IMR-90 (cell line): ENCODE results near the gene IFT20. TPM values are rescaled to one million over a fixed set of nuclear protein-coding genes. Genes with fewer than 3 reads are reported as not detected.

Experiments
- ATAC-seq: fragments of 200-7000 bp; cut with Tn5 transposase; 2 replicates; pipeline ENCODE4 v1.9.1; 2020; ENCODE audit warnings: low read depth, mild to moderate bottlenecking, moderate library complexity
- BruUV-seq: library from RNA; stranded (reverse); fragments of 400-500 nt; replicated peaks from 2 replicates; lab custom pipeline; 2021; lab: Mats Ljungman, UMichigan
- CTCF ChIA-PET: fragments of 300-600 bp; formaldehyde crosslinking; extraction: SDS; loops from one replicate; lab custom pipeline; 2021; ENCODE audit warnings: antibody characterized with exemption; lab: Yijun Ruan, JAX
- POLR2A ChIA-PET: fragments of 300-600 bp; sonication (Branson Sonifier 250); formaldehyde crosslinking; loops from one replicate; lab custom pipeline; 2022; ENCODE audit warnings: antibody characterized with exemption; ENCODE audit not compliant: unreplicated experiment; lab: Charles Lee
- DNase-seq: peaks from one replicate; pipeline ENCODE4 v3.0.0; 2013
- H2AFZ ChIP-seq: replicated peaks from 2 replicates; pipeline ENCODE3; 2013; ENCODE audit warnings: low read length, mild to moderate bottlenecking; ENCODE audit not compliant: poor library complexity
- H2AK5ac ChIP-seq: 2 replicates; pipeline ENCODE4 v1.6.1; 2013; ENCODE audit warnings: low read depth, low read length, inconsistent platforms
- H2AK9ac ChIP-seq: replicated peaks from 2 replicates; pipeline ENCODE3; 2013; ENCODE audit warnings: mild to moderate bottlenecking, low read depth, low read length, moderate library complexity; ENCODE audit not compliant: poor library complexity
- H2BK120ac ChIP-seq: 2 replicates; pipeline ENCODE4 v1.6.1; 2013; ENCODE audit warnings: low read depth, low read length, inconsistent platforms
- H2BK15ac ChIP-seq: 3 replicates; pipeline ENCODE4 v1.6.1; 2013; ENCODE audit warnings: low read depth, low read length, inconsistent platforms
- H2BK20ac ChIP-seq: 2 replicates; pipeline ENCODE4 v1.6.1; 2013; ENCODE audit warnings: low read depth, mild to moderate bottlenecking, inconsistent platforms, low read length, moderate library complexity
- H2BK5ac ChIP-seq: 2 replicates; pipeline ENCODE4 v1.6.1; 2013; ENCODE audit warnings: mild to moderate bottlenecking, low read depth, low read length, inconsistent platforms; ENCODE audit not compliant: poor library complexity, severe bottlenecking
- H3K14ac ChIP-seq: replicated peaks from 2 replicates; pipeline ENCODE4 v1.6.1; 2013; ENCODE audit warnings: low read depth, low read length, inconsistent platforms
- H3K18ac ChIP-seq: 2 replicates; pipeline ENCODE4 v1.6.1; 2013; ENCODE audit warnings: low read depth, low read length, control low read depth
- H3K23ac ChIP-seq: 2 replicates; pipeline ENCODE4 v1.6.1; 2013; ENCODE audit warnings: low read depth, low read length, inconsistent platforms
- H3K27ac ChIP-seq: 2 replicates; pipeline ENCODE4 v1.5.1; 2013; ENCODE audit warnings: mild to moderate bottlenecking, control low read depth, low read length; ENCODE audit not compliant: insufficient read depth
- H3K27me3 ChIP-seq: 2 replicates; pipeline ENCODE4 v1.6.1; 2013; ENCODE audit warnings: low read length; ENCODE audit not compliant: control insufficient read depth, insufficient read depth
- H3K36me3 ChIP-seq: 2 replicates; pipeline ENCODE4 v1.6.1; 2013; ENCODE audit warnings: low read length, mixed read lengths; ENCODE audit not compliant: control insufficient read depth, insufficient read depth
- H3K4ac ChIP-seq: 2 replicates; pipeline ENCODE4 v1.6.1; 2013; ENCODE audit warnings: low read depth, low read length, inconsistent platforms
- H3K4me1 ChIP-seq: 2 replicates; pipeline ENCODE4 v1.6.1; 2013; ENCODE audit warnings: low read length, mixed read lengths; ENCODE audit not compliant: control insufficient read depth, insufficient read depth
- H3K4me2 ChIP-seq: 2 replicates; pipeline ENCODE4 v1.6.1; 2013; ENCODE audit warnings: low read depth, mild to moderate bottlenecking, control low read depth, low read length, moderate library complexity
- H3K4me3 ChIP-seq: 2 replicates; pipeline ENCODE4 v1.5.1; 2013; ENCODE audit warnings: low read depth, mild to moderate bottlenecking, control low read depth, low read length, moderate library complexity; ENCODE audit not compliant: insufficient read depth
- H3K56ac ChIP-seq: 2 replicates; pipeline ENCODE4 v1.6.1; 2013; ENCODE audit warnings: low read length, inconsistent platforms; ENCODE audit not compliant: insufficient read depth; ENCODE audit errors: extremely low read depth
- H3K79me1 ChIP-seq, 2 experiments: 2 replicates each; pipeline ENCODE4 v1.6.1; 2013; ENCODE audit warnings: low read length in 2 of 2, inconsistent platforms in 1 of 2, low read depth in 1 of 2
- H3K9ac ChIP-seq: 2 replicates; pipeline ENCODE4 v1.6.1; 2013; ENCODE audit warnings: low read depth, low read length, control low read depth
- H3K9me1 ChIP-seq: 2 replicates; pipeline ENCODE4 v1.6.1; 2013; ENCODE audit warnings: low read length, inconsistent platforms; ENCODE audit not compliant: insufficient read depth
- H3K9me3 ChIP-seq: 2 replicates; pipeline ENCODE4 v1.6.1; 2013; ENCODE audit warnings: low read length; ENCODE audit not compliant: control insufficient read depth, insufficient read depth
- H4K20me1 ChIP-seq: 2 replicates; pipeline ENCODE4 v1.6.1; 2013; ENCODE audit warnings: low read length, inconsistent platforms; ENCODE audit not compliant: insufficient read depth
- H4K5ac ChIP-seq: 2 replicates; pipeline ENCODE4 v1.6.1; 2013; ENCODE audit warnings: mild to moderate bottlenecking, low read depth, low read length, control low read depth
- H4K8ac ChIP-seq, 2 experiments: 2 replicates each; pipeline ENCODE4 v1.6.1; 2013; ENCODE audit warnings: low read depth in 2 of 2, low read length in 2 of 2, control low read depth in 1 of 2, inconsistent platforms in 1 of 2
- H4K91ac ChIP-seq: 2 replicates; pipeline ENCODE4 v1.6.1; 2013; ENCODE audit warnings: low read depth, low read length, inconsistent platforms; ENCODE audit not compliant: insufficient read depth
- CEBPB ChIP-seq: IDR thresholded peaks from 2 replicates; pipeline ENCODE4 v1.6.1; 2012; ENCODE audit warnings: low read depth, low read length, improper control_type of control experiment
- CHD1 ChIP-seq: IDR thresholded peaks from 2 replicates; pipeline ENCODE4 v1.6.1; 2012; ENCODE audit warnings: low read depth, low read length, improper control_type of control experiment
- CTCF ChIP-seq: conservative IDR thresholded peaks from 2 replicates; pipeline ENCODE4 v1.5.1; 2012; ENCODE audit warnings: mild to moderate bottlenecking, low read depth, low read length, improper control_type of control experiment
- ELK1 ChIP-seq: fragments of 150-350 bp; IDR thresholded peaks from 2 replicates; pipeline ENCODE4 v1.6.1; 2016; ENCODE audit warnings: low read depth, mild to moderate bottlenecking, low read length, moderate library complexity, borderline replicate concordance
- FOS ChIP-seq: fragments of 150-350 bp; IDR thresholded peaks from 2 replicates; pipeline ENCODE4 v1.6.1; 2016; ENCODE audit warnings: low read depth, low read length
- MAFK ChIP-seq: IDR thresholded peaks from 2 replicates; pipeline ENCODE4 v1.6.1; 2012; ENCODE audit warnings: low read depth, low read length, improper control_type of control experiment
- MAZ ChIP-seq: IDR thresholded peaks from 2 replicates; pipeline ENCODE4 v1.6.1; 2012; ENCODE audit warnings: low read depth, mild to moderate bottlenecking, low read length, improper control_type of control experiment, moderate library complexity, borderline replicate concordance
- MXI1 ChIP-seq: IDR thresholded peaks from 2 replicates; pipeline ENCODE4 v1.6.1; 2012; ENCODE audit warnings: low read depth, mild to moderate bottlenecking, low read length, moderate library complexity, borderline replicate concordance
- NFE2L2 ChIP-seq: fragments of 150-350 bp; IDR thresholded peaks from 2 replicates; pipeline ENCODE4 v1.6.1; 2016; ENCODE audit warnings: low read depth, mild to moderate bottlenecking, low read length
- POLR2A ChIP-seq: IDR thresholded peaks from 2 replicates; pipeline ENCODE4 v1.6.1; 2012; ENCODE audit warnings: mild to moderate bottlenecking, low read depth, low read length
- RCOR1 ChIP-seq: IDR thresholded peaks from 2 replicates; pipeline ENCODE4 v1.6.1; 2012; ENCODE audit warnings: mild to moderate bottlenecking, low read length, improper control_type of control experiment; ENCODE audit not compliant: insufficient replicate concordance
- SMC3 ChIP-seq: fragments of 150-350 bp; IDR thresholded peaks from 2 replicates; pipeline ENCODE4 v1.6.1; 2016; ENCODE audit warnings: low read depth, mild to moderate bottlenecking, antibody characterized with exemption, low read length, moderate library complexity
- USF2 ChIP-seq: fragments of 150-350 bp; IDR thresholded peaks from 2 replicates; pipeline ENCODE4 v1.6.1; 2017; ENCODE audit warnings: mild to moderate bottlenecking, antibody characterized with exemption, low read length, low read depth
- WGBS, 2 experiments: methylation state at CpG; one replicate each; pipeline versions ENCODE4 v1.1.5 to v1.1.7; 2013; ENCODE audit warnings: missing lambda C conversion rate in 2 of 2; ENCODE audit not compliant: insufficient read length in 1 of 2; ENCODE audit errors: extremely low coverage in 2 of 2; 5-methylcytosine and 5-hydroxymethylcytosine counted together
- dilution Hi-C: fragments of 300-500 bp; cut with HindIII; formaldehyde crosslinking; loops from one replicate; pipeline ENCODE4 v1.14.3; 2018; ENCODE audit warnings: low sequenced_read_pairs; ENCODE audit not compliant: unreplicated experiment
- in situ Hi-C: fragments of 300-500 bp; cut with MboI; formaldehyde crosslinking; loops from 3 replicates; pipeline ENCODE4 v1.14.3; 2019; ENCODE audit warnings: low sequenced_read_pairs, inconsistent platforms, mixed read lengths
- intact Hi-C: fragments of 100-400 bp; cut with micrococcal nuclease; formaldehyde crosslinking; loops from 2 replicates; pipeline ENCODE4 v1.10.0; 2022
- polyA plus RNA-seq, 3 experiments: library from polyadenylated mRNA; depleted of rRNA; stranded (reverse); fragments of >200 nt; gene quantifications; 2 replicates each; pipeline ENCODE4 v1.2.3, GENCODE V29; 2012; ENCODE audit warnings: low replicate concordance in 1 of 3
- total RNA-seq: library from RNA; depleted of rRNA; stranded (reverse); fragments of >200 nt; gene quantifications from 2 replicates; pipeline ENCODE4 v1.2.3, GENCODE V29; 2012

The IFT20 gene
- total and polyA plus RNA-seq, 2 of the 4 experiments (the other 2 are of a cell fraction): 25.5 to 46.3 TPM

- in situ Hi-C loops (no loop called here), dilution Hi-C loops (no loop called here), intact Hi-C loops (no loop called here)
- Histone ChIP-seq H3K9me1 (no peaks in the 10 kb centered on the region; the same call in 1 of the 2 replicates), H3K27me3 (no peaks in the 10 kb centered on the region), H4K20me1 (no peaks in the 10 kb centered on the region), H2BK15ac (no peak within 1 kb of the TSS), H3K79me1 (peaks cover 42 to 56% of the 10 kb centered on the region in 2 experiments), H2BK20ac (no peak within 1 kb of the TSS), H3K9ac (peak within 1 kb of the TSS; percentile 90), H2BK5ac (peak within 1 kb of the TSS; percentile 57), H3K56ac (peak within 1 kb of the TSS; percentile 86; the same call in 1 of the 2 replicates), H3K9me3 (no peaks in the 10 kb centered on the region), H3K4me1 (peaks cover 3% of the 10 kb centered on the region), H3K4me3 (peak within 1 kb of the TSS; percentile 80), H3K4ac (peak within 1 kb of the TSS; percentile 87), H4K8ac (peak within 1 kb of the TSS; percentile 97 to 99), H3K14ac (peak within 1 kb of the TSS; percentile 92), H4K91ac (peak within 1 kb of the TSS; percentile 85), H3K4me2 (peak within 1 kb of the TSS; percentile 93), H4K5ac (peak within 1 kb of the TSS; percentile 74), H3K36me3 (peaks cover 36% of the 10 kb centered on the region), H3K23ac (peak within 1 kb of the TSS; percentile 54), H3K18ac (no peak within 1 kb of the TSS), H2BK120ac (0 out of 2 replicates have a peak within 1 kb of the TSS, but pooled peaks have one; percentile 14), H2AK9ac (peak within 1 kb of the TSS; percentile 94), H2AFZ (peak within 1 kb of the TSS; percentile 97), H2AK5ac (peak within 1 kb of the TSS; percentile 68), H3K27ac (peak within 1 kb of the TSS; percentile 84)
- CTCF ChIA-PET: interaction anchor here (1.5 kb wide), 1 partner anchor 13 kb away, joined by 6 read pairs; the partner anchor contains the start of gene VTN
- DNase-seq (peak; percentile 92), ATAC-seq (peak; percentile 99)
- BruUV-seq: TSS peak; percentile 56
- WGBS, 2 experiments: 0% methylated on average over 41 of the region's 80 CpGs; no CpG with 5 or more reads in 1 of the 2 experiments
- POLR2A ChIA-PET: interaction anchor here (0.6 to 1.6 kb wide), 4 partner anchors 10 to 323 kb away, joined by 4 to 10 read pairs (median 6); partner anchors contain the start of genes TNFAIP1 and VTN
- TF ChIP-seq SMC3 (peak; percentile 2; the same call in 1 of the 2 replicates), MXI1 (no peak; the same call in 1 of the 2 replicates), CEBPB (no peak), CTCF (0 out of 2 replicates have a peak, but pooled peaks have one; percentile 5), USF2 (peak; percentile 94), NFE2L2 (no peak), CHD1 (no peak), MAZ (peak; percentile 57; the same call in 1 of the 2 replicates), ELK1 (no peak), FOS (no peak), MAFK (no peak), POLR2A (peak; percentile 97), RCOR1 (no peak)
Observed at GRCh38 chr17:28357061-28357900, 22.0 kb upstream of the IFT20 start, which contains the start of gene POLDIP2. TSS of gene POLDIP2 (minus strand) at chr17:28357527. CDS start at chr17:28357448, 79 bp downstream.
